Renal cortex interstitium (tissue), 11 donors: ENCODE data around the gene ARHGAP19. TPM values are rescaled to one million over a fixed set of nuclear protein-coding genes. Genes with fewer than 3 reads are reported as not detected.

Experiments used
- DNase-seq, 11 donors: peaks; one replicate each; pipeline ENCODE4 v3.0.0-alpha.2; 2013; ENCODE audit warnings: low read depth in 9 of 11, low spot score in 4 of 11; ENCODE audit errors: extremely low read depth in 1 of 11
- polyA plus RNA-seq, 3 donors: library from polyadenylated mRNA; unstranded; fragments of 120-200 nt; gene quantifications; one replicate each; pipeline ENCODE4 v1.2.1, GENCODE V29; 2013; ENCODE audit not compliant: insufficient read length in 3 of 3

ARHGAP19 gene
- polyA plus RNA-seq, 3 donors = 27.3 to 42.6 (median 28.7) TPM

GRCh38 chr10:97255512-97256293 lies 36.7 kb downstream of the ARHGAP19 start:
- no peak for DNase-seq

GRCh38 chr10:97254694-97255093 lies 37.7 kb downstream of the ARHGAP19 start:
- no peak for DNase-seq

DNA sequence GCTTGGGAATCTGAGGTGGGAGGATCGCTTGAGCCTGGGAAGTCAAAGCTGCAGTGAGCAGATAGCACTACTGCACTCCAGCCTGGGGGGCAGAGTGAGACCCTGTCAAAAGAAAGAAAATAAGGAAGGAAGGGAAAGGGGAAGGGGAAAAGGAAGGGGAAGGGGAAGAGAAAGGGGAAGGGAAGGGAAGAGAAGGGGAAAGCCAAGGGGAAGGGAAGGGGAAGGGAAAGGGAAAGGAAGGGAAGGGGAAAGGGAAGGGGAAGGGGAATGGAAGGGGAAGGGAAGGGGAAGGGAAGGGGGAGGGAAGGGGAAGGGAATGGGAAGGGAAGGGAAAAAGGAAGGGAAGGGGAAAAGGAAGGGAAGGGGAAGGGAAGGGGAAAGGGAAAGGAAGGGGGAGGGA lies 41.5 kb downstream of the ARHGAP19 start:
- DNase-seq = no peak

DNA sequence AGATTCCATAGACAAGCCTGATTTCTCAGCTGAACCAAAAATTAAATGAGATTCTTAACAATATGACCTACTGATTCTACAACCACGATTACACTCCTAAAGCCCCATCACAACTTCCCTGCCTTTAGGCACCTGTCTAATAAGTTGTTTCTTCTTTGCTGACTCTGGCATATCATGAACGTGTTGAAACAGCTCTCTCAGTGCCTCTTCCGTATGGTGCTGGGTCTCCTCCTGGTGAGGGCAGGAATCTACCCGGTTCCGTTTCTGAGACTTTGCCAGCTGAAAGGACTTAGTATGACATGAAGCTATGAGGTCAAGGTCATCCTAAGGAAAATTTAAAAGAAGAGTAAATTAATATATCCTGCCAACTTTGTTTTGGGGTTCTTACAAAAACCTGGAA lies 48.6 kb downstream of the ARHGAP19 start:
- no peak for DNase-seq

DNA sequence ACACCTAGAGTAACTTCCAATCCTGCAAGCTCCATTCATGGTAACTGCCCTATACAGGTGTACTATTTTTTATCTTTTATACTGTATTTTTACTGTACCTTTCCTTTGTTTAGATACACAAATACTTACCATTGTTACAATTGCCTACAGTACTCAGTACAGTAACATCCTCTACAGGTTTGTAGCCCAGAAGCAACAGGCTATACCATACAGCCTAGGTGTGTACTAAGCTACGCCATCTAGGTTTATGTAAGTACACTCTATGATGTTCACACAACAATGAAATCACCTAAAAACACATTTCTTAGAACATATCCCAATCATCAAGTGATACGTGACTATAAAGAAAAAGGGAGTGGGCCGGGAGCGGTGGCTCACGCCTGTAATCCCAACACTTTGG lies 53.6 kb downstream of the ARHGAP19 start:
- no peak for DNase-seq

- no peak for DNase-seq
These were observed 57.1 kb downstream of the ARHGAP19 start for GRCh38 chr10:97235353-97235752.

DNA sequence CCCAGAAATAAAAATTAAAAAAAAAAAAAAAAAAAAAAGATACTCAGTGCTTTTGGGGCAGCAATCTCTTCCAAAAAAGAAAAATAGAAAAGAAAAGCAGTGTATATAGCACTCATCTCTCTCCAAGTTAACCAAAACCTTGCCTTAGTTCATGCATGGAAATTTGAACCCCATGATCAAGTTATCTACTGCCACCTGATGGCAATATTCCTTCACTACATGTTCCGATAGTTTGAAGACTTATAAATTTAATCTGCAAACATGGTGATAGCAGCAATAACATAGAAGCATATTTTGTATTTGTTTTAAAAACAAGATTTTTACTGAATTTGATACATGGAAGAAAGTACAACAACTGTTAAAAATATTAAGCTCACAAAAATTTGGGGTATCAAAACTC lies 58.0 kb downstream of the ARHGAP19 start:
- peak in 9 of 11 donors; percentile 10 to 40 (median 22) for DNase-seq

GRCh38 chr10:97230146-97230545 lies 62.3 kb downstream of the ARHGAP19 start:
- DNase-seq = no peak

GRCh38 chr10:97229322-97230015 lies 63.0 kb downstream of the ARHGAP19 start:
- no peak for DNase-seq

DNA sequence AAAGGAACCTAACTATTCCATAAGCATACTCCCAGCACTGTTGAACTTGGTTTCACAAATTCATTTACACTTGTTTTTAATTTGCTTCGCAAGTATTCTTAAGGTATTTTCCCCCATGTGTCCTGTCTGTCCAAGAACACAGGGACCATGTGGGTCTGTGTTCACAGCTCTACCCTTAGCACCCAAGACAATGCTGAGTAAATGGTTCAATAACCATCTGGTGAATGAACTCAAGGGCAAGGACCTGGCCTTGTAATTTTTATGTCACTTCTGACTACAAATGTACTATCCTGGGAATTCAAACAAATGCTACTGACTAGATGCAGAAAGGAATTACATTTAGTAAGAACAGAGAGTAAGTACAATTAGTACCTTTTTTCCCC lies 63.7 kb downstream of the ARHGAP19 start:
- no peak for DNase-seq

- no peak for DNase-seq
These were observed 64.2 kb downstream of the ARHGAP19 start for GRCh38 chr10:97228130-97228774.

GRCh38 chr10:97226398-97226797 lies 66.0 kb downstream of the ARHGAP19 start:
- DNase-seq = no peak

- DNase-seq = no peak
These were observed 67.7 kb downstream of the ARHGAP19 start for GRCh38 chr10:97224483-97225435.

- peak in 3 of 11 donors; percentile 12 to 33 (median 21) for DNase-seq
These were observed 70.0 kb downstream of the ARHGAP19 start for GRCh38 chr10:97222326-97222961.

DNA sequence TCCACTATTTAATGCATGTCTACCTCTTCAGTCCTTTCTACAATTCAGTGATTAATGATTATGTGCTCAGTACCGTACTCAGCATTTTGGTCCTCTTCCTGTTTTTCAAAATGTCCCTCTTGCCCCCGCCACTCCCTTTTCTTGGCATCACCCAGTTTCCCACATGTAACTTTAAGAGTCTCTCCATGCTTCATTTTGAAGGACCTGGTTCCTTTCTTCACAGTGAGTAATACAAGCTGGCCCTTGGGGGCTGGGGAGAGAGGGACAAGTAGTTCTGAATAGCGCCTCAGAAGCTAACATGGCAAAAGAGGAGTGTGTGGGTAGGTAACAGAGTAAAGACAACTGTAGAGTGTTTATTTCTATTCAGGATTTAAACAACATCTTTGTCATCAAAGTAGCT lies 72.1 kb downstream of the ARHGAP19 start:
- DNase-seq = no peak

DNA sequence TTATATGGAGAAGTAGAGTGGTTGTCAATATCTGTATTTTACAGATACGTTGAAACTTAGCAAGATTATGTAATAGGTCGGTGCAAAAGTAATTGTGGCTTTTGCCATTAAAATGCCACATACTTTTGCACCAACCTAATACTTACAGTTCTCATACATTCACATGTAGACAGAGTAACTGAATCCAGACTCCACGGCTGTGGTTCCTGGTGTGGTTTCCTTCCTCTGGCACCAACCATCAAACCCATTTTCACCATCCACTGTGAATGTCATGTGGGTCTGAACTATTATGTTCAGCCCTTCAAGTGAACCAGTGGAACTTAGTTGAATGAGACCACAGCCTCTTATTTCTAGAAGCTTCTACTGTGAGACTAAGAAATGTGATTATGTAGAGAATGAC lies 75.1 kb downstream of the ARHGAP19 start:
- no peak for DNase-seq

DNA sequence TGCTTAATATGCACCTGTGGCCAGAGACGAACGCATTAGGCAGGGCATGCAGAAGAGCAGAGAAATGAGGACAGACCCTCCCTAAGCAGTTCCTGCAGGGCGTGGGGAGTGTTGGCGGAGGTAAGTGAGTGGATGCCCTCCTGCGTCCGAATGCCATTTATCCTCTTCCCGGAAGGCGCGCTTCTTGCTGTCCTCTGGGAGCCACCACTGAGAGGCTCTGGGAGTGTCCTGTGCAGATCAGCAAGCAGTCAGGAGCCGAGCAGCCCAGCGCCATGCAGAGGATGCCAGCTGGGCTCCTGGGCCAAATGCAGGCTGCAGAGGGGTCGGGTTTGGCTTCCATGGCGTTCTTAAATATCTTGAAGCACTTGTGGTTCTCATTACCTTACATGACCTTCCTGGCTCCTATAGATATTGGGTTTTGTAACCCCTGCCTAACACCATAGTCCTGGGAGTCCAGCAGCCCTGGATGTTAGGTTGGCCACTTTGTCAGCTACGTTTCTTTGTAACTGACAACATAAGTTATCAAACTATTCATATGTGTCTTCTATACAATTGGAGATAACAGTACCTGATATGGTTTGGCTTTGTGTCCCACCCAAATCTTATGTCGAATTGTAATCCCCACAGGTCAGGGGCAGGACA lies 76.7 kb downstream of the ARHGAP19 start:
- no peak for DNase-seq

GRCh38 chr10:97213431-97213830 lies 79.0 kb downstream of the ARHGAP19 start:
- no peak for DNase-seq
